Measurements from ENCODE around the gene RYR2.
A peak's percentile ranks its signal among the peaks of the same experiment; 100 is the strongest.
"Not testable (repeated sequence)": the region's sequence is repeated elsewhere in the genome, so short reads cannot be mapped to it uniquely, and the experiment has no call there.

The RYR2 gene

GRCh38 chr1:237249120-237249519 is 207.1 kb downstream of the RYR2 start:
- no peak for DNase-seq (ENCODE audit: low read depth, low spot score)

GRCh38 chr1:237250055-237250454 is 208.1 kb downstream of the RYR2 start:
- DNase-seq (ENCODE audit: low read depth, low spot score), result no peak

GRCh38 chr1:237255071-237255470 is 213.1 kb downstream of the RYR2 start:
- DNase-seq (ENCODE audit: low read depth, low spot score), result no peak

GRCh38 chr1:237258871-237259270 is 216.9 kb downstream of the RYR2 start:
- DNase-seq (ENCODE audit: low read depth, low spot score), result no peak

- DNase-seq (ENCODE audit: low read depth, low spot score), result no peak
Observed at GRCh38 chr1:237261198-237261597, 219.2 kb downstream of the RYR2 start.

GRCh38 chr1:237267743-237268142 is 225.8 kb downstream of the RYR2 start:
- no peak for DNase-seq (ENCODE audit: low read depth, low spot score)

- no peak for DNase-seq (ENCODE audit: low read depth, low spot score)
Observed at GRCh38 chr1:237269938-237270337, 228.0 kb downstream of the RYR2 start.

- no peak for DNase-seq (ENCODE audit: low read depth, low spot score)
Observed at GRCh38 chr1:237270353-237270752, 228.4 kb downstream of the RYR2 start.

GRCh38 chr1:237277994-237278393 is 236.0 kb downstream of the RYR2 start:
- not testable (repeated sequence) for DNase-seq (ENCODE audit: low read depth, low spot score)

GRCh38 chr1:237279629-237280028 is 237.6 kb downstream of the RYR2 start:
- DNase-seq (ENCODE audit: low read depth, low spot score), result no peak

- no peak for DNase-seq (ENCODE audit: low read depth, low spot score)
Observed at GRCh38 chr1:237281481-237281880, 239.5 kb downstream of the RYR2 start.

- no peak for DNase-seq (ENCODE audit: low read depth, low spot score)
Observed at GRCh38 chr1:237282208-237282783, 240.3 kb downstream of the RYR2 start.

- DNase-seq (ENCODE audit: low read depth, low spot score), result peak; percentile 46
Observed at GRCh38 chr1:237287876-237288521, 246.0 kb downstream of the RYR2 start.

GRCh38 chr1:237293804-237294203 is 251.8 kb downstream of the RYR2 start:
- DNase-seq (ENCODE audit: low read depth, low spot score), result no peak

- no peak for DNase-seq (ENCODE audit: low read depth, low spot score)
Observed at GRCh38 chr1:237296861-237297260, 254.9 kb downstream of the RYR2 start.

GRCh38 chr1:237300642-237301041 is 258.7 kb downstream of the RYR2 start:
- DNase-seq (ENCODE audit: low read depth, low spot score), result no peak

- DNase-seq (ENCODE audit: low read depth, low spot score), result no peak
Observed at GRCh38 chr1:237303929-237304328, 261.9 kb downstream of the RYR2 start.

- DNase-seq (ENCODE audit: low read depth, low spot score), result no peak
Observed at GRCh38 chr1:237306726-237307125, 264.7 kb downstream of the RYR2 start.

- DNase-seq (ENCODE audit: low read depth, low spot score), result no peak
Observed at GRCh38 chr1:237309595-237310118, 267.7 kb downstream of the RYR2 start.

GRCh38 chr1:237316352-237316751 is 274.4 kb downstream of the RYR2 start:
- DNase-seq (ENCODE audit: low read depth, low spot score), result no peak

GRCh38 chr1:237318748-237319147 is 276.8 kb downstream of the RYR2 start:
- DNase-seq (ENCODE audit: low read depth, low spot score), result no peak

- no peak for DNase-seq (ENCODE audit: low read depth, low spot score)
Observed at GRCh38 chr1:237320890-237321289, 278.9 kb downstream of the RYR2 start.

GRCh38 chr1:237324226-237324625 is 282.2 kb downstream of the RYR2 start:
- DNase-seq (ENCODE audit: low read depth, low spot score), result no peak

Measured in ELF-1 (cell line).